22Rv1 (cell line): ENCODE data around the gene IMPG1.

ENCODE experiments used
- CTCF ChIP-seq: fragments of 450-650 bp; IDR thresholded peaks from 2 replicates; pipeline ENCODE4 v1.5.1; 2017; ENCODE audit warnings: mild to moderate bottlenecking
- ZFX ChIP-seq: fragments of 450-650 bp; IDR thresholded peaks from 2 replicates; pipeline ENCODE4 v1.6.1; 2017; ENCODE audit warnings: antibody characterized with exemption, borderline replicate concordance

GRCh38 chr6:75947935-75948334 lies 124.5 kb downstream of the IMPG1 start:
- TF ChIP-seq CTCF (no peak), ZFX (no peak)
